ENCODE data around the gene CEP112.

CEP112 gene

DNA sequence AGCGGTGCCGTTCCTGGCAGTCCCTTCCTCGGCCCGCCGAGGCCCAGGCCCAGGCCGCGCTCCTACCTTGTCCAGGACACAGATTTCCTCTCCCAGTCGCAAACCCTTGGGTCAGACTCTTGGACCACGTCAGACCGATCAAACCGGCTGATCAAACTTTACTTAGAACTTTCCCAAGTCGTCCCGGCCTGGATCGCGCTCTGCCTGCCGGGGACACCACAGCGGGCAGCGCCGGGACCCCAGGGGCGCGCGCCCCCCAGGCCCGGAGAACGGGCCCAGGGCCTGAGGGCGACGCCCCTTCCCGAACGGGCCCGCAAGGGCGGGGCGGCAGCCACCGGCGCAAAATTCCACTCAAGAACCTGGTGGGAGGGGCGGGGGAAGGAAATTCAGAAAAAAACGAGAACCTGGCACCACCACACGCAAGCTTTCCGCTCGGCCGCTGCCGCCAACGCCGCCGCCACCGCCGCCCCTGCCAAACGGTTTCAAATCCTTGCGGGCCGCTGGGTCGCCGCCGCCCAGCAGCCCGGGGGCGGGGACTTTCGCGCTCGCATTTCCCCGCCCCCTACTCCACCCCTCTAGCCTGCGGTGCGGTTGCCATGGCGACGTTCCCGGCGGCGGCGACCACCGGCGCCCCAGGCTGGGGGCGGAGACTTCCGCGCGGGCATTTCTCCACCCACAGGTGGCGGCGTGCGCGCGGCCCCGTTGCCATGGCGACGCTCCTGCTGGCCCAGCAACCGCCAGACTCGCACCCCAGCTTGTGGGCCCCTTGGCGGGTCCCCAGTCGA is at the start of gene CEP112:
CEP112 (minus strand) TSS at position 541 of the 785 bp plus-strand sequence.
- peak; percentile 81 to 86 for DNase-seq (ENCODE audit: low read depth in 2 of 2)

- DNase-seq (ENCODE audit: low read depth in 2 of 2) = no peak
These were observed 48.7 kb upstream of the CEP112 start for GRCh38 chr17:66240630-66241029.

DNA sequence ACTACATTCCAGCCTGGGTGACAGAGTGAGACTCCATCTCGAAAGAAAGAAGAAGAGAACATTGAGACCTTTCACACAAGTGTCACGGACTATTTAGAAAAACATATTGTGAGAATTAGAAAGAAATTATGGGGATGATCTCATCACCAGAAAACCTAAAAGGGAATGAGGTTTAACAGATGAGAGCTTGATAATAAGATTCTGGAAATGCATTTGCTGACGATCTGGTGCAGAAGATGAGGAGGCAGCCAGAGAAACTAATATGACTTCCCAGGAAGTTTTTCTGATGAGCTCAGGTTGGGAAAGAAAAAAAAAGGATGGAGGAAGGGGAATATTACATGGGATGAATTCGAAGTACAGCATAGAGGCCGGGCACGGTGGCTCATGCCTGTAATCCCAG is 48.1 kb upstream of the CEP112 start:
- no peak for DNase-seq (ENCODE audit: low read depth in 2 of 2)

DNA sequence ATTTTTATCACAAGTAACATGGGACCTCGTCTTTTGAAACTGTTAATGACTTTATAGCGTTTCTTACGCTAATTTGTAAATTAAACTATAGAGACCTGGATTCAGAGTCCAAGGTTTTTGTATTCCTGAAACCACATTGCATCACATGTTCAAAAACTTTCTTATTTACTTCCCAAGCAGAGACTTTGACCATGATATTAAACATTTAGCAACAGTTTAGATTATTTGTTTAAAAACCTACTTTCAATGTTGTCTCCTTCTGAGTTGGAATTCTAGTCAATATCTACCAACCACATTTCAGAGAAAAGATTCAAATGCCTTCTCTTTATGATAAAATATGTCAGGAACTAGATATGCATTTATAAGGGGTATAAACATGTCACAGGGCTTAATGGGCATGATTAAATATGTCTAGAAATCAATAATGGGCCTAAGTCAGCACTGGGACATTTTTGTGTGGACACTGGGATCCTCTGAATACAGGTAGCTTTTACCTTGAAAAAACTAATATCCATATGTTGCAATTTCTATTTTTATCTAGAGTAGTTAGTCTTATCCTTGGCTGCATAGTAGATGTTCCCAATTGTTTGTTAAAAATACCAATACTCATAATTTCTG is 43.6 kb upstream of the CEP112 start:
- no peak for DNase-seq (ENCODE audit: low read depth in 2 of 2)

GRCh38 chr17:66234611-66235010 is 42.7 kb upstream of the CEP112 start:
- DNase-seq (ENCODE audit: low read depth in 2 of 2) = no peak

DNA sequence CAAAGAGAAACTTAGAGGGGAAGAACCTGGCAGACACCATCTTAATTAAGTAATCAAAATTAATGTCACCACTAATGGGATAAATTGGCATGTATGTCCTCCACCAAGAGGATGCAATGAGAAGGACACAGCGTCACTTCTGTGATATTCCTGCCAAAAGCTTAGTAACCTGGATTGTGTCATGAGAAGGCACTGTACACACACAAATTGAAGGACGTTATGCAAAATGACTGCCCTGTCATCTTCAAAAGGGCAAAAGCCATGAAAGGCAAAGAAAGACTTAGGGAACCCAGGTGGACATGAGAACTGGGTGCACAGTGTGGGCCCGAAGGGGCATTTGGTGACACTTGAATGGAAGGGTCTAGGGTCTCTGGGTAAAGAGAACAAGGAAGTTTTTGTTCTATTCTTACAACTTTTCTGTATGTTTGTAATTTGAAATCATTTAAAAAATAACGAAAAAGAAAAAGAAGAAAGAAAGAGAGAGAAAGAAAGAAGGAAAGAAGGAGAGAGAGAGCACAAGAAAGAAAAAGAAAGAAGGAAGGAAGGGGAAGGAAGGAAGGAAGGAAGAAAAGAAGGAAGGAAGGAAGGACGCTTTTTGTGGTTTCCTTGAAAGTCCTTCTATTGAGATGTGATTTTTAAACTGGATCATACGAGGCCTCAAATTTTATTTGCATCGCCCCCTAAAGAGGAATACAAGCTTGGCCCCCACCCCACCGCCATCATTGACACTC is 41.3 kb upstream of the CEP112 start:
- DNase-seq (ENCODE audit: low read depth in 2 of 2) = no peak

DNA sequence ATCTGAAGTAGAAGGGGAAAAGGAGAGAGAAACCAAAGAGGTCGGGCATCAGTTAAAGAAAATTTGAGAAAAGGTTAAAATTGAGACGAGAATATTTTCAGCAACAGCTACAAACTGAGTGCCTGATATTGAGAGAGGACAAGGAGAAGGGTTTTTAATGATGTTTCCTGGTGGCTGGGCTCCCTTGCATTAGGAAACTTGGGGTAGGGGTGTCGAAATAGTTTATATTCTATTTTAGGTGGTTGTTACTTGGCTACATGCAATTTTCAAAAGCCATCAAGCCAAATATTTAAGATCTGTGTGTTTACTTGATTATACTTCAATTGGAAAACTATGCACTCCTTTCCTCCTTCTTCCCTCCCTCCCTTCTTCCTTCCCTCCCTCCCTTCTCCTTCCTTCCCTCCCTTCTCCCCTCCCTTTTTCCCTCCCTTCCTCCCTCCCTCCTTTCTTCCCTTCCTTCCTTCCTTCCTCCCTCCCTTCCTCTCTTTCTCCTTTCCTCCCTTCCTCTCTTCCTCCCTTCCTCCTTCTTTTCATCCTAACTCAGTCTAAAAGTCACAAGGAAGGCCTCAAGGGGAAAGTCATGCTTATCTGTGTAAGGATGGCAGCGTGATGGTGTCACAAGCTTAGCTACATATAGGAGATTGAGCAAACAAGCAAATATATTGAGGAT is 39.1 kb upstream of the CEP112 start:
- no peak for DNase-seq (ENCODE audit: low read depth in 2 of 2)

- DNase-seq (ENCODE audit: low read depth in 2 of 2) = no peak
These were observed 38.0 kb upstream of the CEP112 start for GRCh38 chr17:66229783-66230538.

DNA sequence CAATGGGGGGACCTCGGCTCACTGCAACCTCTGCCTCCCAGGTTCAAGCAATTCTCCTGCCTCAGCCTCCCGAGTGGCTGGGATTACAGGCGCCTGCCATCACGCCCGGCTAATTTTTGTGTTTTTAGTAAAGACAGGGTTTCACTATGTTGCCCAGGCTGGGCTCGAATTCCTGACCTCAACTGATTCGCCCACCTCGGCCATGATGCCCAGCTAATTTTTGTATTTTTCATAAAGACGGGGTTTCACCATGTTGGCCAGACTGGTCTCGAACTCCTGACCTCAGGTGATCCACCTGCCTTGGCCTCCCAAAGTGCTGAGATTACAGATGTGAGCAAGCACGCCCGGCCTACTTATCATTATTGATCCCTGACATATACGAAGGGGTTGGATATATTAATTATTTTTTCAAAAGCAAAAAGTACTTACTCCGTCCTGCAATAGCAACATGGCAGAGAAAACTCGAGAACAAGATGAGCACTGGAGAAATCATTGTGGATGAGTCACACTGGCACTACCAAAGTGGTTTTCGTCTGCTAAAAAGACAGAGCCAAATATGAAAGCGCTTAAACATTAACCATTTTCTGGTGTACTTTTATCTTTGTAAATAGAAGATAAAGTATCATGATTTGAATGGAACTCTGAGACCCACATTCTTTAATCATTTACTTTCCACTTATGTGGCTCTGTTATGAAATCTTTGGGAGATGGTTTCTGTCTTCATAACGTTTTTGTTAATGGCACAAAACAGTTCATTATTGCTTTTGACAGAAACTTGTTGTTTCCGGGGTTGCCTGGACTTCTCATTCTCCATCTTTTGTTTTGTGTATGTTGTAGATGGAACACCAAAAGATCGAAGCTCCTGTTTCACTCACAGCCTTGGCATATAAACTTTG is 37.2 kb upstream of the CEP112 start, which contains the start of gene APOH:
APOH (minus strand) TSS at position 529 of the 896 bp plus-strand sequence; CDS start at position 493, 36 bp downstream.
- DNase-seq (ENCODE audit: low read depth in 2 of 2) = no peak

DNA sequence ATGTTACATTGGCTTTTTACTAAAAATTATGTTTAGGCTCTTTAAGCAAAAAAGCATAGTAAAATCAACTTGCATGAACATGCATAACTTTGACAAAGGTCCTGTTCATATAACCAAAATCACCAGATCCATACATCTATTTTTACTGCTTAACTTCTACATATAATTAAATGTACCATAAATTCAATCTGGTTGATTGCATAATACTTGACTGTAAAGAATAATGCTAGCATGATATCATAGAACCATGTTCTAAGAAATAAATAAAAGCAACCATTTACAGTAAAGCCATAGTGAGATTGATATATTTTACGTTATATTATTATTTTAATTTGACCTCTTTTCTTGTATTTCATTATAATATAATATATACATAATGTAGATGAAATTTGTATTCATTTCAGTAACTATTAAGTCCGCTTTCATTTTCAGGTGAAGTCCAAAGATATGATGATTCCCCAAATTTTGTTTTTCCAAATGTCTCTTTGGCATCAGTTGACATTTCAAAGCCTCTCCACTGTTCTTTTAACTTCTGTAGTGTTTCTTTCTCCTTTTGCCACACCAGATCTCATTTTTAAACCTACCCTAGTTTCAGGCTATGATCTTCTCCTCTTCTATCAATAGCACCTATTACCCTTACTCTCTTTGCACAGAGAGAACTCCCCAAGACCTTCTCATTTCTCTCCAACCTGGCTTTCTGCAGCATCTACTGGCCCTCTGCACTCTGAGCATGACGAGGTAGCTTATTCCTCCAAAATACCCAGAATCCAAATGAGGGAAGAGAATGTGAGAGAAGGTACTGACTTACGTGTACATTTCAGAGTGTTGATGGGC is 35.5 kb upstream of the CEP112 start:
- no peak for DNase-seq (ENCODE audit: low read depth in 2 of 2)

DNA sequence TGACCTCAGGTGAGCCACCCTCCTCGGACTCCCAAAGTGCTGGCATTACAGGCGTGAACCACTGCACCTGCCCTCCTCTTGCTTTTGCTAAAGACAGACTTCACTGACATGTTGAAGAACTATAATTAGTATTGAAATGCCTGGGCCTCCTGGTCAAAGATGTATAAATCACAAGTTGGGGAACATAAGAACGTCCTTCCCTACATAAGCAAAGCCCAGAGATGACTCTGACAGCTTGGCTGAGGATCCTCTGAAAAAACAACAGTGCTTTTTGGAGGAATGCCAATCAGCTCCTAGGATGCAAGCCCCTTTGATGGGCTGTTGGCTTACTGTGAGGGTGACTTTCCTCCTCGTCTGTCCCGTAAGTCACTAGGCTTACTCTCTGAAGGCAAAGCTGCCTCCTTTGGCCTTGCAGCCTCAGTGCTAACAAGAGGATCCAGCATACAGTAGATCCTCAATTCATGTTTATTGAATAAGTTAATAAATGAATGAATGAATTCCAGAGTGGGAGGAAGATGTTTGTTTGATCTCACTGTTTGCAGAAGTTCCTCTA is 30.9 kb upstream of the CEP112 start:
- no peak for DNase-seq (ENCODE audit: low read depth in 2 of 2)

DNA sequence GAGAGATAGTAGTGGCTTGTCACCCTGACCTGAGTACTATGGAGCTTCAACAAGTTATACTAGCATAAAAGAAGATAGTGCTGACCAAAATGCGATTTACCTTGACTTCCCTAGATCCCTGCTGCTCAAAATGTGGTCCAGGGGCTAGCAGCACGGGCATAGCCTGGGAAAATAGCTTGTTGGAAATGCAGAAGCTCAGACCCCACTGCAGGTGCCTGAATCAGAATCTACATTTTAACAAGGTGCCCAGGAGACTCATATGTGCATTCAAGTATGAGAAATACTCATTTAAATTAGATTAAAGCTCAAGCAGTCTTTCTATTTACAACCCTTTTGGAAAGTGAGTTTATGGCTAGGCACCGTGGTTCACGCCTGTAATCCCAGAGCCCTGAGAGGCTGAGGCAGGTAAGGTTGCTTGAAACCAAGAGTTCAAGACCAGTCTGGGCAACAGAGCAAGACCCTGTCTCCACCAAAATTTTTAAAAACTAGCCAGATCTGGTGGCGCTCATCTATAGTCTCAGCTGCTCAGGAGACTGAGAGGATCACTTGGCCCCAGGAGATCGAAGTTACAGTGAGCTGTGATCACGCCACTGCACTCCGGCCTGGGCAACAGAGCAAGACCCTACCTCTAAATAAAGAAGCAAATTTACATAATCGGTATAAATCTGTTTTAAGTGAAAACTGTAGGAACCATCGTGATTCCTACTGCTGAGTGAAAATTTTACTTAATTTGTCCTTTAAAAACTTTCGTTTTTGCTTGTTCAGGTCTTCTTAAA is 30.0 kb upstream of the CEP112 start:
- no peak for DNase-seq (ENCODE audit: low read depth in 2 of 2)

GRCh38 chr17:66221343-66221742 is 29.4 kb upstream of the CEP112 start:
- DNase-seq (ENCODE audit: low read depth in 2 of 2) = no peak

GRCh38 chr17:66220079-66220835 is 28.3 kb upstream of the CEP112 start:
- DNase-seq (ENCODE audit: low read depth in 2 of 2) = no peak

- DNase-seq (ENCODE audit: low read depth in 2 of 2) = no peak
These were observed 23.6 kb upstream of the CEP112 start for GRCh38 chr17:66215529-66215911.

GRCh38 chr17:66214884-66215528 is 23.1 kb upstream of the CEP112 start:
- DNase-seq (ENCODE audit: low read depth in 2 of 2) = no peak
